ENCODE measurements around the gene BTF3. TPM values are rescaled to one million over a fixed set of nuclear protein-coding genes. Genes with fewer than 3 reads are reported as not detected.

Gene BTF3
- total and polyA plus RNA-seq, 2 of the 13 experiments (the other 11 are each of a cell fraction or from before 2014, with no cell fraction given), result 557 to 698 TPM

DNA sequence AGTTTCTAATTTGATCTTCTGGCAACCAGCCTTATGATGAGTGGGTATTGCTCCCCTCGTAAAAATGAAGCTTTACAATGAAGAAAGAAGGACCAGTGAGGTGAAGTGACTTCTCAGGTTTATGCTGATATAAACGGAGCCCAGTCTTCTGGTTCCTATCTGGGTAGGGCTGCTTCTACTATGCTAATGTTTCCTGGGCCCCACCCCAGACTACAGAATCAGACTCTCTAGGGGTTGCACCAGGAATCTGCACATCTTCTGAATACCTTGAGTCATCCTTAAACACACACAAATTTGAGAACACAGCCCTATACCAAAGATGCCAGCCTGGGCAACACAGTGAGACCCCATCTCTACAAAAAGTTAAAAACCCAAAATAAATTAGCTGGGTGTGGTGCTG is 16.2 kb downstream of the BTF3 start (continued):
- TF ChIP-seq ZNF512B (CRISPR knock-in tag; IDR thresholded peaks at IDR 0.05; ENCODE audit: borderline replicate concordance) (no peak), BORCS8-MEF2B (CRISPR knock-in tag; IDR thresholded peaks at IDR 0.05) (no peak), KDM5A (IDR thresholded peaks at IDR 0.05; ENCODE audit: borderline replicate concordance, low read length) (no peak), ZNF552 (CRISPR knock-in tag; IDR thresholded peaks at IDR 0.05; ENCODE audit: borderline replicate concordance) (no peak), POLR2AphosphoS2 (IDR thresholded peaks at IDR 0.05; ENCODE audit: low read depth, low read length) (no peak), ZNF256 (CRISPR knock-in tag; conservative IDR thresholded peaks at IDR 0.05) (no peak), DNMT1 (CRISPR knock-in tag; IDR thresholded peaks at IDR 0.05) (no peak), ZNF709 (CRISPR knock-in tag; IDR thresholded peaks at IDR 0.05) (no peak), ZNF749 (CRISPR knock-in tag; IDR thresholded peaks at IDR 0.05; ENCODE audit: borderline replicate concordance) (no peak)
- TF ChIP-seq, protein P1, sequence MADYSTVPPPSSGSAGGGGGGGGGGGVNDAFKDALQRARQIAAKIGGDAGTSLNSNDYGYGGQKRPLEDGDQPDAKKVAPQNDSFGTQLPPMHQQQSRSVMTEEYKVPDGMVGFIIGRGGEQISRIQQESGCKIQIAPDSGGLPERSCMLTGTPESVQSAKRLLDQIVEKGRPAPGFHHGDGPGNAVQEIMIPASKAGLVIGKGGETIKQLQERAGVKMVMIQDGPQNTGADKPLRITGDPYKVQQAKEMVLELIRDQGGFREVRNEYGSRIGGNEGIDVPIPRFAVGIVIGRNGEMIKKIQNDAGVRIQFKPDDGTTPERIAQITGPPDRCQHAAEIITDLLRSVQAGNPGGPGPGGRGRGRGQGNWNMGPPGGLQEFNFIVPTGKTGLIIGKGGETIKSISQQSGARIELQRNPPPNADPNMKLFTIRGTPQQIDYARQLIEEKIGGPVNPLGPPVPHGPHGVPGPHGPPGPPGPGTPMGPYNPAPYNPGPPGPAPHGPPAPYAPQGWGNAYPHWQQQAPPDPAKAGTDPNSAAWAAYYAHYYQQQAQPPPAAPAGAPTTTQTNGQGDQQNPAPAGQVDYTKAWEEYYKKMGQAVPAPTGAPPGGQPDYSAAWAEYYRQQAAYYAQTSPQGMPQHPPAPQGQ (CRISPR knock-in tag; IDR thresholded peaks at IDR 0.05; ENCODE audit: borderline replicate concordance), result no peak
